Smooth muscle cell (in vitro differentiated cells): Measurements from ENCODE around the gene TP53RK. TPM values are rescaled to one million over a fixed set of nuclear protein-coding genes. Genes with fewer than 3 reads are reported as not detected.

Source experiments
- DNase-seq: peaks from one replicate; lab custom pipeline; 2025; ENCODE audit not compliant: unreplicated experiment; lab: John Stamatoyannopoulos, UW
- H2AFZ ChIP-seq: fragments of 200-600 bp; sonication (generic); 2 replicates; pipeline ENCODE4 v1.6.0; 2016; ENCODE audit warnings: antibody characterized with exemption, low read depth, mild to moderate bottlenecking
- H3F3A ChIP-seq: fragments of 200-600 bp; sonication (generic); 2 replicates; pipeline ENCODE4 v1.6.0; 2017; ENCODE audit warnings: antibody characterized with exemption, low read depth
- H3K27ac ChIP-seq: fragments of 200-600 bp; sonication (generic); 2 replicates; pipeline ENCODE4 v1.5.1; 2016; ENCODE audit warnings: low read depth, mild to moderate bottlenecking
- H3K27me3 ChIP-seq: fragments of 200-600 bp; sonication (generic); 2 replicates; pipeline ENCODE4 v1.6.1; 2016; ENCODE audit warnings: low read depth, mild to moderate bottlenecking
- H3K36me3 ChIP-seq: fragments of 200-600 bp; sonication (generic); 2 replicates; pipeline ENCODE4 v1.5.1; 2016; ENCODE audit warnings: low read depth
- H3K4me1 ChIP-seq: fragments of 200-600 bp; sonication (generic); 2 replicates; pipeline ENCODE4 v1.5.1; 2016; ENCODE audit warnings: low read depth
- H3K4me2 ChIP-seq: fragments of 200-600 bp; sonication (generic); 2 replicates; pipeline ENCODE4 v1.6.0; 2016; ENCODE audit warnings: mild to moderate bottlenecking
- H3K4me3 ChIP-seq: fragments of 200-600 bp; sonication (generic); 2 replicates; pipeline ENCODE4 v1.5.1; 2016; ENCODE audit warnings: mild to moderate bottlenecking
- H3K79me2 ChIP-seq: fragments of 200-600 bp; sonication (generic); 2 replicates; pipeline ENCODE4 v1.6.0; 2016; ENCODE audit warnings: low read depth, mild to moderate bottlenecking
- H3K9ac ChIP-seq: fragments of 200-600 bp; sonication (generic); 2 replicates; pipeline ENCODE4 v1.6.0; 2016; ENCODE audit warnings: low read depth
- H3K9me3 ChIP-seq: fragments of 200-600 bp; sonication (generic); replicated peaks from 2 replicates; pipeline ENCODE4 v1.5.1; 2016; ENCODE audit warnings: low read depth
- H4K20me1 ChIP-seq: fragments of 200-600 bp; sonication (generic); 2 replicates; pipeline ENCODE4 v1.6.0; 2016; ENCODE audit warnings: low read depth
- CTCF ChIP-seq: fragments of 200-600 bp; sonication (generic); IDR thresholded peaks from 2 replicates; pipeline ENCODE4 v1.5.1; 2017; ENCODE audit warnings: borderline replicate concordance, mild to moderate bottlenecking, antibody characterized with exemption; ENCODE audit not compliant: insufficient read depth, poor library complexity, severe bottlenecking
- WGBS: methylation state at CpG from one replicate; pipeline ENCODE4 v1.1.7; 2016; ENCODE audit warnings: low lambda C conversion rate; 5-methylcytosine and 5-hydroxymethylcytosine counted together
- polyA plus RNA-seq: library from polyadenylated mRNA; unstranded; fragments of >200 nt; fragmentation: Nextera tagmentation; extraction: Ambion mirVana; gene quantifications from 2 replicates; pipeline ENCODE4 v1.2.1, GENCODE V29; 2016
- total RNA-seq: library from RNA; depleted of rRNA; stranded (reverse); fragments of >200 nt; gene quantifications from 2 replicates; pipeline ENCODE4 v1.2.3, GENCODE V29; 2014

TP53RK gene
- total and polyA plus RNA-seq, 2 experiments from 2014 or later = 26.5 to 30.9 TPM

- TF ChIP-seq CTCF = no peak
- H3F3A ChIP-seq = no peaks in the 10 kb centered on the region
- H3K4me2 ChIP-seq = no peak overlapping the region
- H3K27me3 ChIP-seq = no peaks in the 10 kb centered on the region
- no peak for DNase-seq
- no peaks in the 10 kb centered on the region for H3K9me3 ChIP-seq
- no peaks in the 10 kb centered on the region for H3K79me2 ChIP-seq
- peaks cover 7% of the 10 kb centered on the region for H3K36me3 ChIP-seq
- H3K27ac ChIP-seq = no peak overlapping the region
- no peaks in the 10 kb centered on the region for H4K20me1 ChIP-seq
- no peaks in the 10 kb centered on the region for H3K4me1 ChIP-seq
- 96% methylated on average over 3 of the region's 3 CpGs for WGBS
- no peak overlapping the region for H3K9ac ChIP-seq
- no peak overlapping the region for H3K4me3 ChIP-seq
- no peak overlapping the region for H2AFZ ChIP-seq
Observed at GRCh38 chr20:46670585-46671584, 18.4 kb downstream of the TP53RK start.

- Histone ChIP-seq H3K4me3 (no peak overlapping the region), H2AFZ (no peak overlapping the region), H3K36me3 (peaks cover 7% of the 10 kb centered on the region), H3K9me3 (no peaks in the 10 kb centered on the region), H3K27ac (no peak overlapping the region), H3K9ac (no peak overlapping the region), H3K79me2 (no peaks in the 10 kb centered on the region), H3K4me2 (no peak overlapping the region), H3K4me1 (no peaks in the 10 kb centered on the region), H4K20me1 (no peaks in the 10 kb centered on the region), H3K27me3 (no peaks in the 10 kb centered on the region), H3F3A (no peaks in the 10 kb centered on the region)
- no peak for TF ChIP-seq CTCF
- 97% methylated on average over 2 of the region's 2 CpGs for WGBS
- no peak for DNase-seq
Observed at GRCh38 chr20:46670228-46670584, 19.0 kb downstream of the TP53RK start.

- H2AFZ ChIP-seq = no peak overlapping the region
Observed at GRCh38 chr20:46666818-46667515, 22.3 kb downstream of the TP53RK start.

More at GRCh38 chr20:46666818-46667515, 22.3 kb downstream of the TP53RK start:
- no peak overlapping the region for H3K4me2 ChIP-seq
- no peaks in the 10 kb centered on the region for H3K27me3 ChIP-seq
- TF ChIP-seq CTCF = no peak
- H3K9me3 ChIP-seq = no peaks in the 10 kb centered on the region
- H3K36me3 ChIP-seq = peaks cover 7% of the 10 kb centered on the region
- no peaks in the 10 kb centered on the region for H4K20me1 ChIP-seq
- no peak overlapping the region for H3K4me3 ChIP-seq
- H3K9ac ChIP-seq = no peak overlapping the region
- H3K79me2 ChIP-seq = no peaks in the 10 kb centered on the region
- DNase-seq = no peak
- no peak overlapping the region for H3K27ac ChIP-seq
- H3K4me1 ChIP-seq = no peaks in the 10 kb centered on the region
- H3F3A ChIP-seq = no peaks in the 10 kb centered on the region
- 96% methylated on average over 6 of the region's 6 CpGs for WGBS
